ENCODE data around the gene SEZ6. TPM values are rescaled to one million over a fixed set of nuclear protein-coding genes. Genes with fewer than 3 reads are reported as not detected.

The SEZ6 gene
- total RNA-seq, 2 experiments from 2014 or later, result not detected

DNA sequence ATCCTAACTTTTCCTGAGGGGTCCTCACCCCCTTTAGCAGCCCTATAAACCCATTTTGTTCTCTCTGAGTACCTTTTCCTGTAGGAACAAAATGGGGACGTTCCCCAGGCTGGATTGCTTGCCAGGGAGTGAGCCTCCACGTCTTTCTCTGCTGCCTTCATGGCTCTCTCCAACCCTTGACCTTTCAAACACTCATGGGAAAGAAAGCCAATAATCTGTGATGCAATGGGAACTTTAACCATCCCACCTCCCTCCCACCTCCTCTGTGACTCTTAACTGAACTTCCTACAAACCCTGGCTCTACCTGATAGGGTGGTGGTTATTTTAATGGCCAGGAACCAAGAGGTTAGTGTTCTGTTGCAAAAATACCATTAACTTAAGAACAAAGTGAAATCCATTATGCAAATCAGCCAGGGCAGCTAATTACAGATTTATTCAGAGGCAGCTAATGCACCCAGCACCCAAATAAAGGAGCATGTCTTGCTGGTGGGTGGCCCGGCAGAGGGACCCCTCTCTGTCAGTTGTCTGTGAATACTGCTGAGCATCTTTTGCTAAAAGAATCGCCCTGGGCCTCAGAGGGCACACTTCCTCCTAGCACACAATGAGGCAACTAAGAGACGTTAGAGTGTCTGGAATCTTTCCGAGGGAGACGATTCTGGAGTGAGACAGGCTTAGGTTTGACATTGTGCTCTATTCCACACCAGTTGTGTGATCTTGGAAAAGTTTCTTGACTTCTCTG lies 40.1 kb upstream of the SEZ6 start:
- ATAC-seq (no peak), DNase-seq (no peak)
- Mint-ChIP-seq H3K27me3 (no peaks in the 10 kb centered on the region), H3K9me3 (no peaks in the 10 kb centered on the region), H3K4me3 (no peak overlapping the region), H3K36me3 (ENCODE audit: low read depth) (no peaks in the 10 kb centered on the region), H3K4me1 (ENCODE audit: low read depth) (peaks cover 13% of the 10 kb centered on the region), H3K27ac (no peak overlapping the region)
- TF ChIP-seq, protein P1, sequence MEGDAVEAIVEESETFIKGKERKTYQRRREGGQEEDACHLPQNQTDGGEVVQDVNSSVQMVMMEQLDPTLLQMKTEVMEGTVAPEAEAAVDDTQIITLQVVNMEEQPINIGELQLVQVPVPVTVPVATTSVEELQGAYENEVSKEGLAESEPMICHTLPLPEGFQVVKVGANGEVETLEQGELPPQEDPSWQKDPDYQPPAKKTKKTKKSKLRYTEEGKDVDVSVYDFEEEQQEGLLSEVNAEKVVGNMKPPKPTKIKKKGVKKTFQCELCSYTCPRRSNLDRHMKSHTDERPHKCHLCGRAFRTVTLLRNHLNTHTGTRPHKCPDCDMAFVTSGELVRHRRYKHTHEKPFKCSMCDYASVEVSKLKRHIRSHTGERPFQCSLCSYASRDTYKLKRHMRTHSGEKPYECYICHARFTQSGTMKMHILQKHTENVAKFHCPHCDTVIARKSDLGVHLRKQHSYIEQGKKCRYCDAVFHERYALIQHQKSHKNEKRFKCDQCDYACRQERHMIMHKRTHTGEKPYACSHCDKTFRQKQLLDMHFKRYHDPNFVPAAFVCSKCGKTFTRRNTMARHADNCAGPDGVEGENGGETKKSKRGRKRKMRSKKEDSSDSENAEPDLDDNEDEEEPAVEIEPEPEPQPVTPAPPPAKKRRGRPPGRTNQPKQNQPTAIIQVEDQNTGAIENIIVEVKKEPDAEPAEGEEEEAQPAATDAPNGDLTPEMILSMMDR (IDR thresholded peaks at IDR 0.05), result no peak
- ChIA-PET CTCF (no interaction called here), POLR2A (no interaction called here)
- intact Hi-C loops (cut with micrococcal nuclease), result no loop called here

DNA sequence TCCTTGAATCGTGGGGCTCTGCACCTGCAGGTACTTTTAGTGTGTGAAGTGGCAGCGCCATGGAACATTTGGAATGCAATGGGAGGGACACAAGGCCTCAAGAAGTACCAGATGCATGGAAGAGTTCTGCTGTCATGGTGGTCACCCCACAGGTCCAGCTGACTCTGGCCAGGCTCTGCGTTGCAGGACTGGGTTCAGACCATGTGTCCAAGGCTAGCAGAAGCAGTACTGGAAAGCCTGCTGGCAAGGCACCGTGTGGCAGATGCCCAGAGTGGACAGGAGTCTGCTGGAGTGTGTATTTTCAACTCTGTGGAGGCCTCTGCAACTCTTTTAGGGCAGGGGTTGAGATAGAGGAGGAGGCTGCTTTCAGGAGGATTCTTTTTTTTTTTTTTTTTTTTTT lies 39.2 kb upstream of the SEZ6 start:
- TF ChIP-seq, protein P1 (IDR thresholded peaks at IDR 0.05), result no peak
- no peaks in the 10 kb centered on the region for H3K9me3 Mint-ChIP-seq
- H3K4me3 Mint-ChIP-seq, result no peak overlapping the region
- CTCF ChIA-PET, result interaction anchor here (1.4 kb wide), 1 partner anchor 71 kb away, joined by 4 read pairs; no protein-coding TSS in a partner anchor
- no peak overlapping the region for H3K27ac Mint-ChIP-seq
- ATAC-seq (no peak), DNase-seq (no peak)
- no peaks in the 10 kb centered on the region for H3K36me3 Mint-ChIP-seq (ENCODE audit: low read depth)
- no peaks in the 10 kb centered on the region for H3K27me3 Mint-ChIP-seq
- intact Hi-C loops (cut with micrococcal nuclease), result no loop called here
- H3K4me1 Mint-ChIP-seq (ENCODE audit: low read depth), result peaks cover 13% of the 10 kb centered on the region
- POLR2A ChIA-PET, result no interaction called here

DNA sequence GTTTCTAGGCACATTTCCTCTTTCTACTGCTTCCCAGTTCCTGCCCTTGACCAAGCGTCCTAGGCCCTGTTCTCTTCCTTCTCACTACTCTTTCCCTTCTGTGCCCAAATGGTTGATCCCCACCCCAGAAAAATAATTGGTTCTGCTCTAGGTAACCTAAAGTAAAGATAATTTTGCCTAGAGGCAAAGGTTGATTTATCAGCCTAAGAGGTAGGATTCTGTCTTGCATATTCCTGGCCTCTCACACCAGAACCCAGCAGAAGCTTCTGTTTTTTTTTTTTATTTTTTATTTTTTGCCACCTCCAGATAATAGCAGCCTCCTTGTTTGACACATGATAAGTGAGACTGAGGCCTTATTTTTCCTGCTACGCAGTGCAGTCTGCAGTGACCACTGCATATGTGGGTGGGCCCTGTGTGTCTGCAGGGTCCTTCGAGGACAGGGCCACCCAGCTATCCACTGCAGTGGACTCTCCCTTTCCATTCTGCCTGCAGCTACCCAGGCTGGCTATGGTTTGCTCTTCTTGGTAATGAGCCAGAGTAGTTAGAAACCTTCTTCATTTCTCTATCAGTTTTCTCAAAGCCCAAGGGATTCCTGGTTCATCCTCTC lies 37.8 kb upstream of the SEZ6 start:
- Mint-ChIP-seq H3K4me3 (no peak overlapping the region), H3K27ac (no peak overlapping the region), H3K36me3 (ENCODE audit: low read depth) (no peaks in the 10 kb centered on the region), H3K4me1 (ENCODE audit: low read depth) (peaks cover 13% of the 10 kb centered on the region), H3K9me3 (no peaks in the 10 kb centered on the region), H3K27me3 (no peaks in the 10 kb centered on the region)
- TF ChIP-seq, protein P1 (IDR thresholded peaks at IDR 0.05), result no peak
- ChIA-PET CTCF (interaction anchor here (0.9 to 1.1 kb wide), 2 partner anchors 73 to 78 kb away, joined by 3 read pairs; no protein-coding TSS in a partner anchor), POLR2A (interaction anchor here (0.6 to 1.1 kb wide), 2 partner anchors 12 to 18 kb away, joined by 3 read pairs; no protein-coding TSS in a partner anchor)
- intact Hi-C loops (cut with micrococcal nuclease), result no loop called here
- DNase-seq, result no peak
- ATAC-seq, result no peak

DNA sequence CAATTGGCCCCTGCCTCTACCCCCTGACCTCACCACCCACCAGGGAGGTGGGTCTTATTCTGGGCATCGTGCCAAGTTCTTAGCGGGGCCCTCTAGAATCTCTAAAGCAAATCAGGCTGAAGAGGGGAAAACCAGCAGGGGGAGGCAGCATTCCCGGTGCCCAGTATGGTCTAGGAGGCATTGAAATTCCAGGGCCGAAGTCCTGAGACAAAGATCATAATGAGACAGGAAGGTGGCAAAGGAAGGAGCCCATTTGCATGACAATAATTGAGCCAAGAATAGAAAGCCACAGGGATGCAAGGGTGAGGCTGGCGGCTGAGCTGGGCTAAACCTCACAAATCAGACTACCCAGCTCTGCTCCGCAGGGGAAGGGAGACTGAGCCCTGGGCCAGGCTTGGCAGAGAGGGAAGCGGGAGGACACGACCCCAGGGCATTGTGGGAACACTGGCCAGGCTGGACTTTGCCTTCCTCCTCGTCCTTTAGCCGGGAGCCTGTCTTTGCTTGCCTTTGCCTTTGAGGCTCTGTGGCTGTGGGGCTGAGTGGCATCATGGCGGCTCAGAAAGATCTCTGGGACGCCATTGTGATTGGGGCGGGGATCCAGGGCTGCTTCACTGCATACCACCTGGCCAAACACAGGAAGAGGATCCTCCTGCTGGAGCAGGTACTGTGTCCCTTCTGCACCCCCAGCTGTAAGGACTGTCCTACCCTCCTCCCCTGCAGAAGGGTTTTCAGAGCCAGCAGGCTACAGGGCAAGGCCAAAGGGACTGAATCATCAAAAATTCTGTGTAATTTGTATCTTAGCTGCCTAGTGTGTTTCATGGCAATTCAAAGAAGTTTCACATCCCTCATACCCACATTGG lies 37.1 kb upstream of the SEZ6 start, which contains the start of gene PIPOX:
Gene PIPOX (plus strand): TSS at position 463 of the 860 bp plus-strand sequence. CDS start 85 bp downstream, at position 548.
- H3K27ac Mint-ChIP-seq, result no peak within 1 kb of the TSS
- DNase-seq (peak; percentile 51), ATAC-seq (peak; percentile 51)
- H3K27me3 Mint-ChIP-seq, result no peaks in the 10 kb centered on the region
- POLR2A ChIA-PET, result interaction anchor here (0.6 to 1.1 kb wide), 2 partner anchors 12 to 17 kb away, joined by 3 read pairs; no protein-coding TSS in a partner anchor
- no peaks in the 10 kb centered on the region for H3K9me3 Mint-ChIP-seq
- no peaks in the 10 kb centered on the region for H3K36me3 Mint-ChIP-seq (ENCODE audit: low read depth)
- TF ChIP-seq, protein P1 (IDR thresholded peaks at IDR 0.05), result no peak
- peaks cover 9% of the 10 kb centered on the region for H3K4me1 Mint-ChIP-seq (ENCODE audit: low read depth)
- intact Hi-C loops (cut with micrococcal nuclease), result no loop called here
- CTCF ChIA-PET, result interaction anchor here (1.1 kb wide), 1 partner anchor 74 kb away, joined by 3 read pairs; no protein-coding TSS in a partner anchor
- no peak within 1 kb of the TSS for H3K4me3 Mint-ChIP-seq
